GM19463 (cell line): Measurements from ENCODE around the gene SEMA4C.
A peak's percentile ranks its signal among the peaks of the same experiment; 100 is the strongest.

Experiments
- ATAC-seq: cut with Tn5 transposase; IDR thresholded peaks from one replicate; pipeline ENCODE4 v1.9.1; 2021; ENCODE audit warnings: mild to moderate bottlenecking, moderate library complexity; ENCODE audit not compliant: unreplicated experiment

Gene SEMA4C

GRCh38 chr2:96882906-96883305 is 13.0 kb upstream of the SEMA4C start:
- no peak for ATAC-seq

DNA sequence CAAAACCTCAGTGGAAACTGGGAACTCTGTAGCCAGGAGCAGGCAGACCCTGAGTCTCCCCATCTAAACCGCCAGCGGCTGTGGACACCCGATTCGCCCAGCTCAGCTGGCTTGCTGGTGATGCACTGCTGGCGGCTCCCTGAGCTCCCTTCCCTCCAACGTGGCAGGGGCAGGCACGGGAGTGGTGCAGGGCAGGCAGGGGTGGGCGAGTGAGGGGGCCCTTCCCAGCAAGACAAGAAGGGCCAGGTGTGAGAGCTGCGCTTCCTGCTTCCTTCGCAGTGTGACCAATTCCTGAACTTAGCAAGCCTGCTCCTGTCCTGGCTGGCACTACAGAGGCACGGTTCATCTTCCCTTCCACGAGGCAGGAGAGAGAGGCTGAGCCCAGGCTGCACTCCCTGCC is 12.3 kb upstream of the SEMA4C start:
- no peak for ATAC-seq

DNA sequence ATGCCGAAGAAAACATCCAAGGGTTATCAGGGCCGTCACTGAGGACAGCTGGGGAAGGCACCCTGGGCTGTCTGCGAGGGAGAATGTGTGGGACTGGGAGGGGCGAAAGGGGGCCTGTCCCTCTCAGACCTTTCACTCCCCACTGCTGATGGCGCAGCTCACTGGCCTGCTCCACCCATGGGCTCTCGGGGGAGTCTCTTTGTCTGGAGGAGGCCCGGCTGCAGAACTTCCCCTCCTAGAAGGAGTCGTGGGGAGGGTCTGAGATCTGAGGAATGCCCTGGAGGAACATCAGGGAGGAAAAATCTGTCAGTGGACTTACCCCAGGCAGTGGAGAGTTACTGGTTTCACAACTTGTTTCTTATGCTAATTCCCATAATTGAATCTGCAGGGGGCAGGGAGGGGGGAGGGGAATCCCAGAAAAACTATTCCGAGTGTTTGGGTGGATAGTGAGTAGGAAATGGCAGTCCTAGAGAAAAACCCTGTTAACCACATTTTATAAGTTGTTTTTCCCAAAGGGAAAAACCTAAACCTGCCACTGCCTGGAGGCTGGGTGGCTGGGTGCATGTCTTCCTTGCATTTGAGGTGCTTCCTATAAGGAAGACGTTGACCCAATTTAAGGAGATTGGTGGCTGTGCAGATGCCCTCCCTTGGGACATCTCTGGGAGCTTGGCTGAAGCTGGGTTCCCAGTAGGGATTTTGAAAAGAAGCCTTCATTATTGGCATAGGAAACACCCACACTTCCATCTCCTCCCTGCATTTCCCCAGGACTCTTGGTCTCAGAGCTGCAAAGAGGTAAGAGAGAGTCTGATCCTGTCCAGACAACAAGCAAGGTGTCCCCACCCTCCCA is 11.7 kb upstream of the SEMA4C start:
- ATAC-seq = no peak

DNA sequence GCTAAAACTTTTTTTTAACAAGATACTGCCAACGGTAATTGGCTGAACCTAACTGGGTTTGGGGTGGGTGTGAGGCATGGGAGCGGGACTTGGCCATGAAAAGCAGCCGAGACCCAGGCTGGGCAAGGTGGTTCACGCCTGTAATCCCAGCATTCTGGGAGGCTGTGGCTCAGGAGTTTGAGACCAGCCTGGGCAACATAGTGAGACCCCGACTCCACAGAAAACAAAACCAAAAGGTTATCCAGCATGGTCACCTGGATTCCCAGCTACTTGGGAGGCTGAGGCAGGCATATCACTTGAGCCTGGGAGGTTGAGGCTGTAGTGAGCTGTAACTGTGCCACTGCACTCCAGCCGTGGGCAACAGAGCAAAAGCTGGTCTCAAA is 11.0 kb upstream of the SEMA4C start:
- no peak for ATAC-seq

- ATAC-seq = no peak
Measured at GRCh38 chr2:96879545-96880040, 9.7 kb upstream of the SEMA4C start.

DNA sequence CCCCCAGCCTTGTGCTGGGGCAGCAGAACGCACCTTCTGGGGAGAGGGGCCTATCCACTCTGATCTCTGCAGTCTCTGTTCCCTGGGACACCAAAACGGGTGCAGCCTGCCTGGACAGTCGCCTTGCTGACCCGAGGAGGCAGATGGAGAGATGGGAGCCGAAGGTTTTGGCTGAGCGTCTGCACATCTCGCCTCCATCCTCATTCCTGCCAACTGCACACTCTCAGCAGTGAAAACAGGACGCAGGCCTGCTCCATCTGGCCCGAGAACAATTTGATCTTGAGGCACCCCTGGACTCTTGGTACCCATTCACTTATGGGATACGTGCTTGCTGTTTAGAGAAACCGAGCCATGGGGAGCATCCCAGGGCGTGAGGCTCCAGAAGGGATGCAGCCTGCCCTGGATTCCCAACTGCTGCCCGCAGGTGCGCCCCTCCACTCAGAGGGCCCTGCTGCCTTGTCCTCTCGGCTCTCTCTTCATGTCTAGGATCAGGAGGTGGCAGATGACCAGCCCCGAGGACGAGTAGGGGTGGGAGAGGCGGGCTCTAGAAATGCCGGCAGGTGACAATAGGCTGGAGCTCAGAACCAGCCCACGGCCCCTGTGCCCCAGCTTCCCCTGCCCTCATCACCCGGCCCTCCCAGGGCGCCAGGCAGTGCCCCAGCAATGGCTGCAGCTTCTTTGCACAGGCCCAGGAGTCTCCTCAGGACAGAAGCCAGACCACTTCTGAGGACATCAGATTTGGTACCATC is 9.1 kb upstream of the SEMA4C start:
- ATAC-seq = no peak

- no peak for ATAC-seq
Measured at GRCh38 chr2:96878171-96878570, 8.3 kb upstream of the SEMA4C start.

- no peak for ATAC-seq
Measured at GRCh38 chr2:96877631-96878092, 7.8 kb upstream of the SEMA4C start.

DNA sequence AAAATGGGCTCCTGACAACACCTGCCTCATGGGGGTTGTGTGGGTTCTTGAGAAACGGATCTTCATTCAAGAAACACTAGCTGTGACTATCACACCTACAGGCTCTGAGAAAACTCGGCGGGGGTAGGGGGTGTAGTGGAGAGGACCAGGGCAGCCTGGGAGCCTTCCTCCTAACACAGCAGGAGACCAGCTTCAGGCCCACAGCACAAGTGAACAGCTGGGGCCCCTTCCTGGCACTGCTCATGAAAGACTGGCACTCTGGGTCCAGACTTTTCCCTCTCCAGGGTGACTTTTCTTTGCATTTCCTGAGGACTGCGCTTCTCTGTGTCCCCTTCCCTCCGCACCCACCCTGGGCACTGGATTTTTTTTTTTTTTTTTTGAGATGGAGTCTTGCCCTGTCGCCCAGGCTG is 7.2 kb upstream of the SEMA4C start:
- no peak for ATAC-seq

- ATAC-seq = no peak
Measured at GRCh38 chr2:96876269-96877041, 6.6 kb upstream of the SEMA4C start.

- no peak for ATAC-seq
Measured at GRCh38 chr2:96875498-96876268, 5.8 kb upstream of the SEMA4C start.

DNA sequence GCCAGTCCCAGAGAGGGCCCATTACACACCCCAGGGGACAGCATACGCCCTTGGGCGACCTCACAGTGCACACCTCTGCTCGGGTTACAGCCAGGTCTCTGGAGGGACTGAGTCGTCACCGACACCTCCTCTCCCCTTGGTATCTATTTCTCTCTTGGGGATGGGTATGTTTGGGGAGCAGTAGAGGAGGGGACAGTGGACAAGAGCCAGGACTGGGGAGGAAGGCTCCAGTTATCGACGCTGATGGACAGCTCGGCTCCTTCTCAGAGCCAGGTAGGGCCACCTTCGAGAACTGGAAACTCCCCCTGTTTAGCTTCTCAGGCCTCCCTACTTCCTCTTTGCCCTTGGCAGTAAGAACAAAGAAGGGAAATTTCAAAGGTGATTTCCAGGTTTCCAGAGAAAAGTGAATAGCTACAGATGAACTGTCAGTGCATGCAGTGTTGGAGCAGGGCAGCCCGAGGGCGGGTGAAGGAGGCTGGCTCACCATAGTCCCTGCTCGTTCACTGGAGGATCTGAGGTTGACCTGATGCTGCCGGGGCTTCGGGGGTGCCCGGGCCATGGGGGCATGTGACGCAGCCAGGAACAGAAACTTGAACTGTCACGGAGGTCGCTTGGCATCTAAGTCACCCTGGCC is 4.4 kb upstream of the SEMA4C start:
- ATAC-seq = peak; percentile 69

- ATAC-seq = no peak
Measured at GRCh38 chr2:96873651-96874096, 3.8 kb upstream of the SEMA4C start.

GRCh38 chr2:96872591-96873349 is 2.9 kb upstream of the SEMA4C start:
- ATAC-seq = no peak

- no peak for ATAC-seq
Measured at GRCh38 chr2:96870626-96871255, 861 bp upstream of the SEMA4C start.

DNA sequence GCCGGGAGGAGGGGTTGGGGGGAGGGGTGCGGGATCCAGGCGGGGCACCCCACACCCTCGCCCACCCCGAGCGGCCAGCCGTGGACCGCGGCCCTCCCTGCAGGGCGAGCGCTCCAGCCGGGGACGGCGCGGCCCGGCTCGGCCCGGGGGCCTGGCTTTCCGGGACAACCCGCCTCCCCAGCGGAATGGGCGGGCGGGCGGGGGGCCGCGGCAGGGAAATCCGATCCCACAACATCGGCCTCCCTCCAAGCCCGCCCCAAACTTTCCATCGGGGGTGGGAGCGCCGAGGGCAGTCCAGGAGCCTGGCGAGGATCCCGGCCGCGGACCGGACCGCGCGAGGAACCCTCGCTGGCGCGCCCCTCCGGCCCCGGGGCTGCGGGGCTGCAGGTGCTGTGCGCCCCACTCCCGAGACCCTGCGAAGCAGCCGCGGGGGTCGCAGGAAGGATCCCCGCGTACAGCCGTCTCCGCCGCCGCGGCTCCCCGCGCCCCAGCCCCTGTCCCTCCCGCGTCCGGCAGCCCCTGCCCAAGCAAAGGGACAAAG is 529 bp downstream of the SEMA4C start:
- peak; percentile 14 for ATAC-seq

DNA sequence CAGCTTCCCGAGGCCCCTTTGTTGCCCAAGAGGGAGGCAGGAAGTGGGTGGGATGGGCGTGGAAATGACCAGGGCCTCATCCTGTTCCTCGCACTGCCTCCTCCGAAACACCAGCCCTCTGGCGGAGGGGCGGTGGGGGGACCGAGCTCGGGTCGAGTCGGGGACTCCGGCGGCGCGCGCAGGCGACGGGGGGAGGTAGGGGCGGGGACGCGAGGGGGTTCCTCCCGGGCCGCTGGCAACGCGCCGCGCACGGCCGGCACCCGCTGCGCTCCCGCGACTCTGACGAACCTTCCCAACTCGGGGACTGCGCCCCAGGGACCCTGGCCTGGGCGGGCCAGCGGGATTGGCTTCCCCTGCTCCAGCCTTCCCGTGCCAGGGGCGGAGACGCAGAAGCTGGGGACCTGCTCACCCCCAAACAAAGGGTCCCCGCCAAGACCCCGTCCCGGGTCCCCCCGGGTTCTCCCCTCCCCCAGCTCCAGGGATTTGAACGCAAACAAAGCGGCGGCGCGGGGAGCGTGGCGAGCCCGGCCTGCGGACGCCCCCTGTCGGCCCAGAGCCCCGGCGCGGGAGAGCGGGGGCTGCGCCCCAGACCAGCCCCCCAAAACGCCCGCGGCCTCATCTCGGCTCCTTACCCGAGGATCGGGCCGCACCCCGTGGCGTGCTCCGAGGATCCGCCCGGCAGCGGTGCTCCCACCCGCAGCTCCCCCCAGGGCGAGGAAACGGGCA is 1.2 kb downstream of the SEMA4C start:
- peak; percentile 44 for ATAC-seq
